Esophagus squamous epithelium (tissue), 5 donors: Measurements from ENCODE around the gene B3GALT5. TPM values are rescaled to one million over a fixed set of nuclear protein-coding genes. Genes with fewer than 3 reads are reported as not detected.
"Not testable (repeated sequence)": the region's sequence is repeated elsewhere in the genome, so short reads cannot be mapped to it uniquely, and the experiment has no call there.

Source experiments
- DNase-seq: peaks from one replicate; lab custom pipeline; 2025; lab: John Stamatoyannopoulos, UW
- H3K27ac ChIP-seq, 4 donors: fragments of 200-600 bp; sonication (generic); one replicate each; pipeline ENCODE4 v1.5.1; 2016 to 2019; ENCODE audit warnings: mild to moderate bottlenecking in 1 of 4
- H3K27me3 ChIP-seq, 4 donors: fragments of 200-600 bp; sonication (generic); 1 replicate in 3 of 4; 2 replicates in 1 of 4; pipeline versions ENCODE4 v1.5.1 to v1.6.0; 2017 to 2021; ENCODE audit warnings: antibody characterized with exemption in 1 of 4
- H3K36me3 ChIP-seq, 3 donors: fragments of 200-600 bp; sonication (generic); one replicate each; pipeline ENCODE4 v1.5.1; 2016 to 2019
- H3K4me1 ChIP-seq, 3 donors: fragments of 200-600 bp; sonication (generic); one replicate each; pipeline ENCODE4 v1.5.1; 2017 to 2019
- H3K4me3 ChIP-seq, 4 donors: fragments of 200-600 bp; sonication (generic); 1 replicate in 3 of 4; 2 replicates in 1 of 4; pipeline ENCODE4 v1.5.1; 2016 to 2019; ENCODE audit warnings: mild to moderate bottlenecking in 2 of 4, moderate library complexity in 1 of 4
- H3K9me3 ChIP-seq, 3 donors: fragments of 200-600 bp; sonication (generic); one replicate each; pipeline ENCODE4 v1.5.1; 2016 to 2019
- POLR2A ChIP-seq, 4 donors: fragments of 450-650 bp; IDR thresholded peaks; one replicate each; pipeline ENCODE4 v1.6.1; 2017; ENCODE audit warnings: antibody characterized with exemption in 4 of 4, mild to moderate bottlenecking in 4 of 4, moderate library complexity in 3 of 4
- WGBS, 2 donors: methylation state at CpG; one replicate each; pipeline ENCODE4 v1.1.5; 2018; 5-methylcytosine and 5-hydroxymethylcytosine counted together
- intact Hi-C: fragments of 100-400 bp; cut with DNase I; formaldehyde crosslinking; loops from one replicate; pipeline ENCODE4 v1.15.0; 2022
- total RNA-seq, 4 donors: library from RNA; depleted of rRNA; stranded (reverse); fragments of >200 nt; gene quantifications; one replicate each; pipeline ENCODE4 v1.1.0, GENCODE V29; 2016
- TF ChIP-seq, protein P1 (sequence below), 6 experiments: fragments of 450-650 bp in 4 of 6; fragments of 200-600 bp in 2 of 6; sonication (generic) in 2 of 6; IDR thresholded peaks; one replicate each; pipeline ENCODE4 v1.5.1; 2016 to 2019; ENCODE audit warnings: antibody characterized with exemption in 6 of 6, mild to moderate bottlenecking in 4 of 6, moderate library complexity in 4 of 6
- donor health status: DM: yes; HTN: yes; CAD: no.

B3GALT5 gene
- total RNA-seq, 4 donors from 2014 or later = 0.19 to 2.6 (median 0.64) TPM

DNA sequence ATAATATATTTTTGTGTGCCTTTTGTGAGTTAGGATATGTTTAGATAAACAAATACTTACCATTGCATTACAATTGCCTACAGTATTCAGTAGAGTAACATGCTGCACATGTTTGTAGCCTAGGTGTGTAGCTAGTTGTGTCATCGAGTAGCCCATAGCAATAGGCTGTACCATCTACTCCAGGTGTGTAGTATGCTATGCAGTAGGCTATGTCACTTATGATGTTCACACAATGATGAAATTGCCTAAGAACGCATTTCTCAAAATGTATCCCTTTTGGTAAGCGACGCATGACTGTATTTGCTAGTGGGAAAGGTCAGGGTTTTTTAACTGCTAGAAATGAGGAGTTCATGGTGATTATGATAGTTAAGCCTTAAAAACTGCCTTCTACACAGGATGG is 30.0 kb upstream of the B3GALT5 start:
- Histone ChIP-seq H3K27me3 (peaks cover 0 to 4% (median 0%) of the 10 kb centered on the region in 4 donors), H3K4me1 (no peaks in the 10 kb centered on the region), H3K27ac (no peak overlapping the region), H3K4me3 (no peak overlapping the region), H3K36me3 (no peaks in the 10 kb centered on the region), H3K9me3 (no peaks in the 10 kb centered on the region)
- 88 to 90% methylated on average over 4 of the region's 4 CpGs for WGBS, 2 donors
- intact Hi-C loops = no loop called here
- TF ChIP-seq POLR2A (IDR thresholded peaks at IDR 0.05) = no peak
- TF ChIP-seq, protein P1, sequence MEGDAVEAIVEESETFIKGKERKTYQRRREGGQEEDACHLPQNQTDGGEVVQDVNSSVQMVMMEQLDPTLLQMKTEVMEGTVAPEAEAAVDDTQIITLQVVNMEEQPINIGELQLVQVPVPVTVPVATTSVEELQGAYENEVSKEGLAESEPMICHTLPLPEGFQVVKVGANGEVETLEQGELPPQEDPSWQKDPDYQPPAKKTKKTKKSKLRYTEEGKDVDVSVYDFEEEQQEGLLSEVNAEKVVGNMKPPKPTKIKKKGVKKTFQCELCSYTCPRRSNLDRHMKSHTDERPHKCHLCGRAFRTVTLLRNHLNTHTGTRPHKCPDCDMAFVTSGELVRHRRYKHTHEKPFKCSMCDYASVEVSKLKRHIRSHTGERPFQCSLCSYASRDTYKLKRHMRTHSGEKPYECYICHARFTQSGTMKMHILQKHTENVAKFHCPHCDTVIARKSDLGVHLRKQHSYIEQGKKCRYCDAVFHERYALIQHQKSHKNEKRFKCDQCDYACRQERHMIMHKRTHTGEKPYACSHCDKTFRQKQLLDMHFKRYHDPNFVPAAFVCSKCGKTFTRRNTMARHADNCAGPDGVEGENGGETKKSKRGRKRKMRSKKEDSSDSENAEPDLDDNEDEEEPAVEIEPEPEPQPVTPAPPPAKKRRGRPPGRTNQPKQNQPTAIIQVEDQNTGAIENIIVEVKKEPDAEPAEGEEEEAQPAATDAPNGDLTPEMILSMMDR (IDR thresholded peaks at IDR 0.05) = no peak
- DNase-seq = no peak

DNA sequence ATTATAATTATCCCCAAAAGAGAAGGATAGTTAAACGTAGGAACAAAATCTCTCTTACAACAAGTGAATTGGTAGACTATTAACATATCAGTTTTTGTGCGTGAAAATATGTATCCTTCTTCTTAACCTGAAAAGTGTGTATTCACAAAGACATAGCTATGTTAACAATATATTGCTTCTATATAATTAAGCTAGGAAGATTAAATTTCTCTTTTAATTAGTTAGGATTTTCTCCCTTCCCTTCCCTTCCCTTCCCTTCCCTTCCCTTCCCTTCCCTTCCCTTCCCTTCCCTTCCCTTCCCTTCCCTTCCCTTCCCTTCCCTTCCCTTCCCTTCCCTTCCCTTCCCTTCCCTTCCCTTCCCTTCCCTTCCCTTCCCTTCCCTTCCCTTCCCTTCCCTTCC is 29.2 kb upstream of the B3GALT5 start:
- H3K9me3 ChIP-seq, H3K4me1 ChIP-seq, DNase-seq, H3K4me3 ChIP-seq, intact Hi-C loops, H3K36me3 ChIP-seq, H3K27ac ChIP-seq, H3K27me3 ChIP-seq: not testable (repeated sequence)
- WGBS, 2 donors = 64 to 76% methylated on average over 2 of the region's 2 CpGs

DNA sequence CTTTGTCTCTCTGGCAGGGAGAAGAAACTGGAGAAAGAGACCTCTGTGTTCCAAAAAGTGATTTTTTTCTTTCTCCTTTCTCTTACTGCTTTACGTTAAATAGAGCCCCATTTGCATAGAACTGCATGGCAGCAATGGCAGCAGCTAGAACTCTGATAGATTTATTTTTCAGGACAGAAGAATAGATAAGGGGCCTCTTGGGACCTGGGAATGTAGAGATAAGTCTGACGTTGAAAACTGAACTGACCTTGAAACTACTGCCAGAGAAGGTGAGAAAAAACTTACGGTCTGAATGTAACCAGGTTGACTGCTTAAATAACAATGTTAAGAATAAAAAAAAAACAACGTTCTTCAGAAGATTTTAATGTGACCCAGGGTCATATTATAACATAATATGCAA is 25.4 kb upstream of the B3GALT5 start:
- Histone ChIP-seq H3K27me3 (peaks cover 0 to 8% (median 0%) of the 10 kb centered on the region in 4 donors), H3K4me3 (no peak overlapping the region), H3K9me3 (no peaks in the 10 kb centered on the region), H3K4me1 (no peaks in the 10 kb centered on the region), H3K36me3 (no peaks in the 10 kb centered on the region), H3K27ac (no peak overlapping the region)
- TF ChIP-seq, protein P1 (IDR thresholded peaks at IDR 0.05) = no peak
- TF ChIP-seq POLR2A (IDR thresholded peaks at IDR 0.05) = no peak
- DNase-seq = no peak
- WGBS, 2 donors = 39 to 58% methylated on average over 4 of the region's 4 CpGs
- intact Hi-C loops = no loop called here

DNA sequence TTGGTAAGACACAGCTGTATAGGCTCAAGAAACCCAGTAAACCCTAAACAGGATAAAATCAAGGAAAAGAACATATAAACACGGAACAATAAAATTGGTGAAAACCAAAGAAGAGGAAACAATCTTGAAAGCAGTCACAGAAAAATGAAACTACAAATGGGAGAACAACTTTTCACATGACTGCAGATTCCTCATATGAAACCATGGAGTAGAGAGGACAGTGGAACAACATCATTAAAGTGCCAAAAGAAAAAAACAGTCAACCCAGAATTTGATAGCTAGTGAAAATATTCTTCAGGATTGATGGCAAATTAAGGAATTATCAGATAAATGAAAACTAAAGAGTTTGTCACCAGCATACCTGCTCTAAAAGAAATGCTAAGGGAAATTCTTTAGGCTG is 23.9 kb upstream of the B3GALT5 start:
- no peaks in the 10 kb centered on the region for H3K36me3 ChIP-seq
- no peaks in the 10 kb centered on the region for H3K9me3 ChIP-seq
- H3K4me1 ChIP-seq = no peaks in the 10 kb centered on the region
- no peak for DNase-seq
- peaks cover 0 to 8% (median 0%) of the 10 kb centered on the region in 4 donors for H3K27me3 ChIP-seq
- no peak overlapping the region for H3K4me3 ChIP-seq
- WGBS, 2 donors = 32 to 70% methylated on average over 1 of the region's 1 CpG
- no peak for TF ChIP-seq POLR2A (IDR thresholded peaks at IDR 0.05)
- TF ChIP-seq, protein P1 (IDR thresholded peaks at IDR 0.05) = no peak
- intact Hi-C loops = no loop called here
- H3K27ac ChIP-seq = no peak overlapping the region

DNA sequence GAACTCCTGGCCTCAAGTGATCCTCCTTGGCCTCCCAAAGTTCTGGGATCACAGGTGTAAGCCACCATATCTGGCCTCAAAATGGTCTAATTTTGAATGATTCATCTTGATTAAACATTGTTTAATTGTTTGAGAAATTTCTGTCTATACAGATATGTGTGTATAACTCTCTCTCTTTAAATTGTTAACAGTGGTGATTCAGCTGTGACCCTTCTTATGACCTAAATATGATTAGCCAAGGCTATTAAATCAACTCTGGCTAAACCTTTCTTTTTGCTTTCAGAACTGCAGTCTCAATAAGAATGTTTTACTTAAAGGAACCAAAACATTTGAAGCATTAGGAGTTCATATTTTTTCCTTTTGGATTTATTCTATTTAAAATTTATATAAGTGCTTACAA is 19.2 kb upstream of the B3GALT5 start:
- TF ChIP-seq POLR2A (IDR thresholded peaks at IDR 0.05) = no peak
- TF ChIP-seq, protein P1 (IDR thresholded peaks at IDR 0.05) = no peak
- Histone ChIP-seq H3K4me1 (no peaks in the 10 kb centered on the region), H3K4me3 (no peak overlapping the region), H3K27ac (no peak overlapping the region), H3K27me3 (peaks cover 0 to 4% (median 0%) of the 10 kb centered on the region in 4 donors), H3K36me3 (no peaks in the 10 kb centered on the region), H3K9me3 (no peaks in the 10 kb centered on the region)
- intact Hi-C loops = no loop called here
- no peak for DNase-seq

DNA sequence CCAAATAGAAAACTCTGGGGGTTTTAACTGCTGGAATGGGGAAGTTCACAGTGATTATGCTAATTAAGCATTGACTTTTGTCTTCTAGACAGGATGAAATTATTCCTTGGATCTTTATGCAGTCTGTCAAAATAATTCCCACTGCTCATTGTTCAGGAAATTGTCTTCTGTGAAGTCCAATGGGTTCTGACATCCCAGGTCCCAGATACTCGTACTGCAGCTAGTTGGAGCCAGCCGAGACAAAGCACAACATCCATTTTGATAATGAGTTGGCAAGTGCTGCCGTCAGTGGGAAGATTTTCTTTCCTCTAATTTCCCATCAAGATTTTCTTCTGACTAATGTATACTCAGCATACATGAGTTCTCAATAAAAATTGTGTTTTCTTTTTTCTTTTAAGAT is 17.3 kb upstream of the B3GALT5 start:
- TF ChIP-seq, protein P1 (IDR thresholded peaks at IDR 0.05) = no peak
- TF ChIP-seq POLR2A (IDR thresholded peaks at IDR 0.05) = no peak
- Histone ChIP-seq H3K4me1 (no peaks in the 10 kb centered on the region), H3K4me3 (no peak overlapping the region), H3K27me3 (no peaks in the 10 kb centered on the region), H3K27ac (no peak overlapping the region), H3K36me3 (no peaks in the 10 kb centered on the region), H3K9me3 (no peaks in the 10 kb centered on the region)
- intact Hi-C loops = no loop called here
- no peak for DNase-seq
- WGBS, 2 donors = 69 to 83% methylated on average over 3 of the region's 3 CpGs
